ENCODE results near the gene JARID2. TPM values are rescaled to one million over a fixed set of nuclear protein-coding genes. Genes with fewer than 3 reads are reported as not detected.

The JARID2 gene
- total and polyA plus RNA-seq, 2 of the 8 experiments (the other 6 are each of a cell fraction or from before 2014, with no cell fraction given) = 60.1 to 239 TPM

DNA sequence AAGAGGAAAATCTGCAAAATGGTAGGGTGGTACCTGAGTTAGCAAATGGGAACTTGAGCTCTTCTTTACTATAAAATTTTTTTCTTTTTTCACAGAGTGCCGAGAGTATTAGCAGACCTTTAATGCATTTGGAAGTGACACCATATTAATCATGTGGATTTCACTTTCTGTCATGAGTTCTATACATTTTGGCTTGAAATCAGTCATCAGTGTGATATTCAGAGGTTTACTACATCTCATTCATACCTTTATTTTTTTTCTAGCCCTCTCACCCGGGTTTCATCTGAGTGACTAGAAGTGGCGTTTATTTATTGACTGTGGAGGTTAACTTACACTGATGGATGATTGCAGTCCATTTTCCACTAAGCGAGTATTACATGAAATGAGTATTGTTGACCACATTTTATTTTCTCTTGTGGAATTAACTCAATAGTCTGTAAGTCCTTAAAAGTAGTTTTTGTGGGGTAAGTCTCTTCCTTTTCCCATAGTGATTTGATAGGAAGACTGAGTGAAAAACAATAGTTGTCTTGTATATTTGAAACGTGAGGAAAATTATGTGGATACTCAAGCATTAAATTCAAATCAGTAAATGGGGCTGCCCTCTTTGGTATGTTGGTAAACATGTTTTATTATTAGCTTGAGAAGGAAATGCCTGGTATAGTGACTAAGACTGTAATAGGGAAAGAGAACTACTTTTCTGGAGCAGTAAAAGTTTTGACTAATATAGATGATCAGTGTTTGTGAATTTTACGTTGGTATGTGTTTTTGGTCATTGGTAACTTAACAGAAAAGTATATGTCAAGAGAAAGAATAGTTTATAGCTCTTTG lies 55.5 kb downstream of the JARID2 start:
- Histone ChIP-seq H3K14ac (ENCODE audit: insufficient read length) (no peak overlapping the region), H3K36me3 (ENCODE audit: control insufficient read depth in 2 of 4, insufficient read depth in 4 of 4, low read length in 3 of 4) (peaks cover 0 to 9% (median 0%) of the 10 kb centered on the region in 4 experiments; a peak in 1 of 8 replicates), H3K4ac (replicated peaks; ENCODE audit: insufficient read length, low read depth, low read length) (no peak overlapping the region), H2BK120ac (replicated peaks; ENCODE audit: low read depth, low read length) (no peak overlapping the region), H3K4me1 (replicated peaks in 1 of 4; ENCODE audit: control insufficient read depth in 3 of 4, insufficient read depth in 4 of 4, low read length in 3 of 4) (peaks cover 9 to 34% (median 24%) of the 10 kb centered on the region in 4 experiments), H2AFZ (ENCODE audit: low read length) (no peak overlapping the region), H3K79me2 (ENCODE audit: control insufficient read depth in 1 of 2, insufficient read depth in 2 of 2, low read length in 2 of 2) (peaks cover 88 to 100% of the 10 kb centered on the region in 2 experiments), H3K18ac (ENCODE audit: extremely low read depth, low read length) (no peak overlapping the region), H4K20me1 (replicated peaks in 1 of 2; ENCODE audit: control insufficient read depth in 1 of 2, insufficient read depth in 2 of 2, low read length in 2 of 2) (peaks cover 50 to 65% of the 10 kb centered on the region in 2 experiments), H3K4me2 (ENCODE audit: insufficient read depth in 1 of 2, low read depth in 2 of 2, low read length in 2 of 2) (no peak overlapping the region; a peak in 1 of 4 replicates), H2BK12ac (ENCODE audit: low read depth, low read length) (no peak overlapping the region), H2BK20ac (ENCODE audit: low read length) (no peak overlapping the region), H3K9ac (replicated peaks in 1 of 4; ENCODE audit: extremely low read depth in 1 of 4, low read depth in 3 of 4, low read length in 3 of 4) (no peak overlapping the region), H3K56ac (replicated peaks; ENCODE audit: insufficient read length, low read depth, low read length) (no peak overlapping the region), H2BK5ac (ENCODE audit: low read depth, low read length) (no peak overlapping the region), H2AK5ac (ENCODE audit: low read depth, low read length) (no peak overlapping the region), H3K27ac (ENCODE audit: low read depth, low read length) (no peak overlapping the region), H4K8ac (ENCODE audit: extremely low read depth, insufficient read depth, low read length) (no peak overlapping the region), H3K23me2 (ENCODE audit: low read depth, low read length) (no peaks in the 10 kb centered on the region; the same call in 1 of the 2 replicates), H3K9me3 (ENCODE audit: insufficient read depth in 2 of 2, low read depth in 1 of 2, low read length in 1 of 2) (no peaks in the 10 kb centered on the region), H3K79me1 (ENCODE audit: low read depth, low read length) (peaks cover 4% of the 10 kb centered on the region; the same call in 1 of the 2 replicates), H2BK15ac (ENCODE audit: low read length) (no peak overlapping the region), H3K4me3 (ENCODE audit: extremely low read depth in 1 of 4, insufficient read depth in 2 of 4, low read depth in 3 of 4, low read length in 4 of 4) (no peak overlapping the region), H3K23ac (ENCODE audit: insufficient read length) (no peak overlapping the region), H4K5ac (ENCODE audit: insufficient read length, low read depth, low read length) (no peak overlapping the region), H3K27me3 (replicated peaks in 1 of 4; ENCODE audit: control insufficient read depth in 3 of 4, extremely low read depth in 1 of 4, insufficient read depth in 3 of 4, low read length in 3 of 4) (no peaks in the 10 kb centered on the region), H4K91ac (replicated peaks; ENCODE audit: insufficient read length, low read length) (no peak overlapping the region)
- TF ChIP-seq MAFK (IDR thresholded peaks at IDR 0.05; ENCODE audit: low read depth, low read length) = no peak
- TF ChIP-seq SRF (IDR thresholded peaks at IDR 0.05; ENCODE audit: low read depth, low read length) = no peak
- TF ChIP-seq CREB1 (IDR thresholded peaks at IDR 0.05) = no peak
- no peak for TF ChIP-seq CBX8 (IDR thresholded peaks at IDR 0.05; ENCODE audit: borderline replicate concordance, low read depth, low read length)
- no peak for TF ChIP-seq RBBP5 (IDR thresholded peaks at IDR 0.05; ENCODE audit: borderline replicate concordance, low read depth, low read length)
- TF ChIP-seq GABPA (IDR thresholded peaks at IDR 0.05; ENCODE audit: borderline replicate concordance, insufficient read depth, low read length) = no peak
- TF ChIP-seq, protein P1, sequence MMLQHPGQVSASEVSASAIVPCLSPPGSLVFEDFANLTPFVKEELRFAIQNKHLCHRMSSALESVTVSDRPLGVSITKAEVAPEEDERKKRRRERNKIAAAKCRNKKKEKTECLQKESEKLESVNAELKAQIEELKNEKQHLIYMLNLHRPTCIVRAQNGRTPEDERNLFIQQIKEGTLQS (IDR thresholded peaks at IDR 0.05; ENCODE audit: insufficient read depth, low read depth, low read length) = no peak
- TF ChIP-seq EP300 (IDR thresholded peaks at IDR 0.05; ENCODE audit: borderline replicate concordance in 1 of 2, low read depth in 2 of 2, low read length in 2 of 2) = no peak
- CTCF ChIA-PET (ENCODE audit: partially characterized antibody) = no interaction called here
- POLR2A ChIA-PET (ENCODE audit: partially characterized antibody) = interaction anchor here (1.2 kb wide), 1 partner anchor 50 kb away, joined by 4 read pairs; no protein-coding TSS in a partner anchor
- 91% methylated on average over 6 of the region's 6 CpGs; no CpG with 5 or more reads in 1 of the 2 experiments for WGBS, 2 experiments (ENCODE audit: extremely low coverage in 1 of 2, insufficient coverage in 1 of 2, insufficient read length in 1 of 2, insufficient replicate concordance in 2 of 2, low coverage in 1 of 2, low lambda C conversion rate in 2 of 2, missing lambda C conversion rate in 1 of 2)
- no peak for DNase-seq (ENCODE audit: low read depth in 1 of 2, low spot score in 2 of 2)
- FAIRE-seq = no peak
